HG03135 (cell line): ENCODE measurements around the gene ASPSCR1.
"Not testable (repeated sequence)": the region's sequence is repeated elsewhere in the genome, so short reads cannot be mapped to it uniquely, and the experiment has no call there.

Source experiments
- ATAC-seq: cut with Tn5 transposase; IDR thresholded peaks from one replicate; pipeline ENCODE4 v1.9.1; 2021; ENCODE audit warnings: mild to moderate bottlenecking, moderate library complexity; ENCODE audit not compliant: unreplicated experiment

The ASPSCR1 gene

GRCh38 chr17:81940538-81941483 is 36.6 kb upstream of the ASPSCR1 start:
- ATAC-seq = no peak

GRCh38 chr17:81941484-81942166 is 35.8 kb upstream of the ASPSCR1 start:
- no peak for ATAC-seq

GRCh38 chr17:81942167-81942553 is 35.3 kb upstream of the ASPSCR1 start:
- no peak for ATAC-seq

GRCh38 chr17:81944858-81945257 is 32.6 kb upstream of the ASPSCR1 start:
- ATAC-seq = no peak

GRCh38 chr17:81947189-81947588 is 30.2 kb upstream of the ASPSCR1 start, which contains the start of gene MYADML2:
TSS of gene MYADML2 (minus strand) at chr17:81947233. CDS start at chr17:81941741, 5,492 bp downstream.
- no peak for ATAC-seq

- ATAC-seq = no peak
Observed at GRCh38 chr17:81948635-81949378, 28.6 kb upstream of the ASPSCR1 start.

- no peak for ATAC-seq
Observed at GRCh38 chr17:81950501-81950900, 26.9 kb upstream of the ASPSCR1 start.

- no peak for ATAC-seq
Observed at GRCh38 chr17:81951785-81952684, 25.4 kb upstream of the ASPSCR1 start.

GRCh38 chr17:81952792-81953228 is 24.6 kb upstream of the ASPSCR1 start:
- no peak for ATAC-seq

- not testable (repeated sequence) for ATAC-seq
Observed at GRCh38 chr17:81953443-81953842, 24.0 kb upstream of the ASPSCR1 start.

GRCh38 chr17:81954131-81955057 is 23.0 kb upstream of the ASPSCR1 start:
- ATAC-seq = no peak

- no peak for ATAC-seq
Observed at GRCh38 chr17:81955058-81955681, 22.3 kb upstream of the ASPSCR1 start.

GRCh38 chr17:81955756-81956544 is 21.5 kb upstream of the ASPSCR1 start:
- no peak for ATAC-seq

GRCh38 chr17:81956607-81957589 is 20.5 kb upstream of the ASPSCR1 start:
- ATAC-seq = no peak

GRCh38 chr17:81957691-81958432 is 19.6 kb upstream of the ASPSCR1 start:
- no peak for ATAC-seq
